Stimulated activated naive CD4-positive, alpha-beta T cell (primary cell): ENCODE measurements around the gene KMT2E.
"Not testable (repeated sequence)": the region's sequence is repeated elsewhere in the genome, so short reads cannot be mapped to it uniquely, and the experiment has no call there.

Experiments
- DNase-seq, 6 experiments: peaks; one replicate each; lab custom pipeline; 2025; lab: John Stamatoyannopoulos, UW

Gene KMT2E

GRCh38 chr7:105026750-105027149, 12.7 kb downstream of the KMT2E start:
- DNase-seq = no peak

- no peak for DNase-seq
Observed at GRCh38 chr7:105027176-105027853, 13.3 kb downstream of the KMT2E start.

- no peak for DNase-seq
Observed at GRCh38 chr7:105028004-105028403, 14.0 kb downstream of the KMT2E start.

- not testable (repeated sequence) for DNase-seq
Observed at GRCh38 chr7:105028941-105029340, 14.9 kb downstream of the KMT2E start.

- no peak for DNase-seq
Observed at GRCh38 chr7:105030447-105030846, 16.4 kb downstream of the KMT2E start.

GRCh38 chr7:105032553-105033214, 18.7 kb downstream of the KMT2E start:
- no peak for DNase-seq

- DNase-seq = no peak
Observed at GRCh38 chr7:105035349-105035748, 21.3 kb downstream of the KMT2E start.

GRCh38 chr7:105036217-105037168, 22.5 kb downstream of the KMT2E start:
- DNase-seq = no peak

GRCh38 chr7:105037319-105037718, 23.3 kb downstream of the KMT2E start:
- DNase-seq = no peak

GRCh38 chr7:105044449-105045070, 30.6 kb downstream of the KMT2E start:
- DNase-seq = no peak

- DNase-seq = no peak
Observed at GRCh38 chr7:105046414-105046813, 32.4 kb downstream of the KMT2E start.

- DNase-seq = no peak
Observed at GRCh38 chr7:105047932-105048331, 33.9 kb downstream of the KMT2E start.

GRCh38 chr7:105050493-105050892, 36.5 kb downstream of the KMT2E start:
- no peak for DNase-seq

GRCh38 chr7:105050899-105051298, 36.9 kb downstream of the KMT2E start:
- DNase-seq = not testable (repeated sequence)

GRCh38 chr7:105055084-105055483, 41.1 kb downstream of the KMT2E start:
- no peak for DNase-seq

- no peak for DNase-seq
Observed at GRCh38 chr7:105055621-105056020, 41.6 kb downstream of the KMT2E start.

- no peak for DNase-seq
Observed at GRCh38 chr7:105057472-105057871, 43.5 kb downstream of the KMT2E start.

GRCh38 chr7:105060437-105060836, 46.4 kb downstream of the KMT2E start:
- no peak for DNase-seq

GRCh38 chr7:105060923-105061322, 46.9 kb downstream of the KMT2E start:
- no peak for DNase-seq

GRCh38 chr7:105065104-105065503, 51.1 kb downstream of the KMT2E start:
- no peak for DNase-seq

- no peak for DNase-seq
Observed at GRCh38 chr7:105067691-105068090, 53.7 kb downstream of the KMT2E start.

GRCh38 chr7:105068886-105069285, 54.9 kb downstream of the KMT2E start:
- DNase-seq = no peak
